Thymus (tissue), 11 donors: ENCODE results near the gene PLEKHG4B. TPM values are rescaled to one million over a fixed set of nuclear protein-coding genes. Genes with fewer than 3 reads are reported as not detected.

Source experiments
- DNase-seq, 9 donors: peaks; one replicate each; pipeline ENCODE4 v3.0.0-alpha.2; 2013; ENCODE audit warnings: low spot score in 9 of 9, low read depth in 6 of 9, missing footprints in 1 of 9
- H3K27ac ChIP-seq, 2 donors: one replicate each; pipeline ENCODE4 v1.5.1; 2013; ENCODE audit warnings: control low read depth in 1 of 2, low read depth in 1 of 2, low read length in 1 of 2, mild to moderate bottlenecking in 1 of 2, moderate library complexity in 1 of 2
- H3K27me3 ChIP-seq, 2 donors: one replicate each; pipeline ENCODE4 v1.5.1; 2013; ENCODE audit warnings: low read length in 1 of 2; ENCODE audit not compliant: control insufficient read depth in 2 of 2, insufficient read depth in 1 of 2
- H3K36me3 ChIP-seq, 2 donors: one replicate each; pipeline ENCODE4 v1.5.1; 2013; ENCODE audit warnings: low read length in 1 of 2, mild to moderate bottlenecking in 1 of 2, moderate library complexity in 1 of 2; ENCODE audit not compliant: control insufficient read depth in 2 of 2, insufficient read depth in 2 of 2
- H3K4me1 ChIP-seq, 2 donors: one replicate each; pipeline ENCODE4 v1.5.1; 2013; ENCODE audit warnings: low read length in 2 of 2; ENCODE audit not compliant: control insufficient read depth in 2 of 2, insufficient read depth in 2 of 2
- H3K4me3 ChIP-seq, 2 donors: one replicate each; pipeline ENCODE4 v1.5.1; 2013; ENCODE audit warnings: low read length in 2 of 2, control low read depth in 1 of 2, mild to moderate bottlenecking in 1 of 2
- H3K9me3 ChIP-seq, 2 donors: one replicate each; pipeline ENCODE4 v1.5.1; 2013; ENCODE audit warnings: low read length in 1 of 2, mild to moderate bottlenecking in 1 of 2; ENCODE audit not compliant: control insufficient read depth in 2 of 2, insufficient read depth in 1 of 2
- WGBS: extraction: QIAGEN DNeasy Blood & Tissue Kit; methylation state at CpG from one replicate; pipeline ENCODE4 v1.1.7; 2013; 5-methylcytosine and 5-hydroxymethylcytosine counted together
- polyA plus RNA-seq: library from polyadenylated mRNA; stranded (reverse); fragments of 200-250 nt; gene quantifications from one replicate; pipeline ENCODE4 v1.2.3, GENCODE V29; 2013
- total RNA-seq: library from RNA; stranded (reverse); fragments of 120-200 nt; gene quantifications from one replicate; pipeline ENCODE4 v1.2.4, GENCODE V29; 2013
- donor health status: healthy.

The PLEKHG4B gene
- total and polyA plus RNA-seq, 2 donors = 0.47 to 0.64 TPM

GRCh38 chr5:185095-186070 is 93.4 kb downstream of the PLEKHG4B start:
- no peaks in the 10 kb centered on the region for H3K36me3 ChIP-seq
- no peak overlapping the region for H3K4me3 ChIP-seq
- H3K27me3 ChIP-seq = peaks cover 0 to 2% of the 10 kb centered on the region in 2 donors
- H3K4me1 ChIP-seq = peaks cover 7 to 22% of the 10 kb centered on the region in 2 donors
- no peak overlapping the region for H3K27ac ChIP-seq
- 89% methylated on average over 21 of the region's 21 CpGs for WGBS
- DNase-seq = no peak
- H3K9me3 ChIP-seq = no peaks in the 10 kb centered on the region

GRCh38 chr5:186091-187041 is 94.4 kb downstream of the PLEKHG4B start:
- no peaks in the 10 kb centered on the region for H3K36me3 ChIP-seq
- WGBS = 89% methylated on average over 28 of the region's 28 CpGs
- peaks cover 0 to 2% of the 10 kb centered on the region in 2 donors for H3K27me3 ChIP-seq
- no peak overlapping the region for H3K27ac ChIP-seq
- DNase-seq = no peak
- H3K4me1 ChIP-seq = peaks cover 7 to 31% of the 10 kb centered on the region in 2 donors
- H3K4me3 ChIP-seq = no peak overlapping the region
- H3K9me3 ChIP-seq = no peaks in the 10 kb centered on the region

GRCh38 chr5:187042-187431 is 95.1 kb downstream of the PLEKHG4B start:
- no peaks in the 10 kb centered on the region for H3K36me3 ChIP-seq
- H3K27me3 ChIP-seq = peaks cover 0 to 4% of the 10 kb centered on the region in 2 donors
- no peaks in the 10 kb centered on the region for H3K9me3 ChIP-seq
- peaks cover 12 to 38% of the 10 kb centered on the region in 2 donors for H3K4me1 ChIP-seq
- DNase-seq = no peak
- H3K27ac ChIP-seq = no peak overlapping the region
- whole genome bisulfite sequencing = 92% methylated on average over 13 of the region's 13 CpGs
- H3K4me3 ChIP-seq = no peak overlapping the region

- H3K27ac ChIP-seq = no peak overlapping the region
- no peaks in the 10 kb centered on the region for H3K9me3 ChIP-seq
- no peak overlapping the region for H3K4me3 ChIP-seq
- H3K36me3 ChIP-seq = no peaks in the 10 kb centered on the region
- DNase-seq = no peak
- H3K27me3 ChIP-seq = peaks cover 0 to 4% of the 10 kb centered on the region in 2 donors
- H3K4me1 ChIP-seq = peaks cover 13 to 46% of the 10 kb centered on the region in 2 donors
- 79% methylated on average over 21 of the region's 21 CpGs for WGBS
Observed at GRCh38 chr5:187617-188451, 95.9 kb downstream of the PLEKHG4B start.

GRCh38 chr5:188488-189481 is 96.8 kb downstream of the PLEKHG4B start:
- no peaks in the 10 kb centered on the region for H3K36me3 ChIP-seq
- no peak overlapping the region for H3K27ac ChIP-seq
- no peak overlapping the region for H3K4me3 ChIP-seq
- peaks cover 13 to 48% of the 10 kb centered on the region in 2 donors for H3K4me1 ChIP-seq
- H3K9me3 ChIP-seq = no peaks in the 10 kb centered on the region
- peak; percentile 71 to 94 (median 87) for DNase-seq
- H3K27me3 ChIP-seq = peaks cover 0 to 4% of the 10 kb centered on the region in 2 donors
- WGBS = 46% methylated on average over 37 of the region's 37 CpGs

GRCh38 chr5:189486-189885 is 97.5 kb downstream of the PLEKHG4B start:
- 95% methylated on average over 9 of the region's 10 CpGs for WGBS

GRCh38 chr5:189976-190365 is 98.0 kb downstream of the PLEKHG4B start:
- H3K36me3 ChIP-seq = peaks cover 0 to 2% of the 10 kb centered on the region in 2 donors
- H3K27ac ChIP-seq = peak overlapping the region in 1 of 2 donors; percentile 86
- peaks cover 13 to 48% of the 10 kb centered on the region in 2 donors for H3K4me1 ChIP-seq
- WGBS = 89% methylated on average over 11 of the region's 11 CpGs
- peaks cover 0 to 4% of the 10 kb centered on the region in 2 donors for H3K27me3 ChIP-seq
- no peaks in the 10 kb centered on the region for H3K9me3 ChIP-seq
- no peak for DNase-seq
- H3K4me3 ChIP-seq = no peak overlapping the region

More at GRCh38 chr5:189486-189885, 97.5 kb downstream of the PLEKHG4B start:
- Histone ChIP-seq H3K9me3 (no peaks in the 10 kb centered on the region), H3K36me3 (no peaks in the 10 kb centered on the region), H3K27ac (no peak overlapping the region), H3K4me3 (no peak overlapping the region), H3K4me1 (peaks cover 13 to 48% of the 10 kb centered on the region in 2 donors), H3K27me3 (peaks cover 0 to 4% of the 10 kb centered on the region in 2 donors)
- no peak for DNase-seq
